ENCODE results near the gene MIB1. TPM values are rescaled to one million over a fixed set of nuclear protein-coding genes. Genes with fewer than 3 reads are reported as not detected.

The MIB1 gene
- total and polyA plus RNA-seq, 2 experiments from 2014 or later, result 8.3 to 62.3 TPM

DNA sequence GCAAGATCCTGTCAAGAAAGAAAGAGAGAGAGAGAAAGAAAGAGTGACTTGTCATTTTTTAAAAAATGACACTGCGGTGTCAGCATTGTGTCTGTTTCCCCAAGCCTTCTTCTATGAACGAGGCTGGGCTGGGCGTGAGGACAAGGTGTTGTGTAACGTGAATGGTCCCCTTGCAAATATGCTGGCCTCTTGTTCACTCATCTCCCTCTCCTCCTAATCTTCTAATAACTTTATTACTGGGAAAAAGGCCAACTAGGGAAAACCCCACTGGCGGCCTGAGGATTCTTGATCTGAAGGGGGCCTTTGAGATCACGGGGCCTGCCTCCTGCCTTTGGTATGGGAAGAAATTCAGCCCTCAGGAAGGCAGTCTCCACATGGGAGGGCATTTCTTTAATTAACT, 163.1 kb downstream of the MIB1 start:
- Histone ChIP-seq H3K4me3 (no peak overlapping the region), H3K27me3 (no peaks in the 10 kb centered on the region), H3K27ac (no peak overlapping the region), H3K4me1 (ENCODE audit: insufficient read depth) (peaks cover 22% of the 10 kb centered on the region), H2AFZ (no peak overlapping the region), H3K9me3 (ENCODE audit: low read depth) (no peaks in the 10 kb centered on the region), H3K36me3 (replicated peaks; ENCODE audit: insufficient read depth, low read depth) (no peaks in the 10 kb centered on the region), H4K20me1 (ENCODE audit: insufficient read depth, poor library complexity, severe bottlenecking) (no peaks in the 10 kb centered on the region), H3K4me2 (no peak overlapping the region), H3K9me2 (replicated peaks; ENCODE audit: insufficient read depth) (no peaks in the 10 kb centered on the region), H3K79me2 (peaks cover 2% of the 10 kb centered on the region)
- 51% methylated on average over 6 of the region's 6 CpGs for WGBS (ENCODE audit: low lambda C conversion rate, missing lambda C conversion rate)
- TF ChIP-seq EZH2phosphoT487 (IDR thresholded peaks at IDR 0.05; ENCODE audit: low read depth, severe bottlenecking, unreplicated experiment) (no peak), EZH2 (IDR thresholded peaks at IDR 0.05; ENCODE audit: borderline replicate concordance) (no peak), CTCF (IDR thresholded peaks at IDR 0.05; ENCODE audit: poor library complexity) (no peak)
- peak; percentile 52 for DNase-seq (ENCODE audit: low spot score)

- no peaks in the 10 kb centered on the region for H3K27me3 ChIP-seq
- WGBS (ENCODE audit: low lambda C conversion rate, missing lambda C conversion rate), result 60% methylated on average over 6 of the region's 6 CpGs
- TF ChIP-seq EZH2phosphoT487 (IDR thresholded peaks at IDR 0.05; ENCODE audit: low read depth, severe bottlenecking, unreplicated experiment) (no peak), EZH2 (IDR thresholded peaks at IDR 0.05; ENCODE audit: borderline replicate concordance) (no peak), CTCF (IDR thresholded peaks at IDR 0.05; ENCODE audit: poor library complexity) (no peak)
- DNase-seq (ENCODE audit: low spot score), result peak; percentile 42
- no peak overlapping the region for H3K4me3 ChIP-seq
- H3K9me3 ChIP-seq (ENCODE audit: low read depth), result no peaks in the 10 kb centered on the region
- no peaks in the 10 kb centered on the region for H3K9me2 ChIP-seq (replicated peaks; ENCODE audit: insufficient read depth)
- H4K20me1 ChIP-seq (ENCODE audit: insufficient read depth, poor library complexity, severe bottlenecking), result no peaks in the 10 kb centered on the region
- H3K4me1 ChIP-seq (ENCODE audit: insufficient read depth), result peaks cover 22% of the 10 kb centered on the region
- H3K36me3 ChIP-seq (replicated peaks; ENCODE audit: insufficient read depth, low read depth), result no peaks in the 10 kb centered on the region
- H2AFZ ChIP-seq, result no peak overlapping the region
- H3K27ac ChIP-seq, result no peak overlapping the region
- H3K79me2 ChIP-seq, result no peaks in the 10 kb centered on the region
- peak overlapping the region; percentile 33 for H3K4me2 ChIP-seq
Measured at GRCh38 chr18:21904856-21905255, 164.3 kb downstream of the MIB1 start.

DNA sequence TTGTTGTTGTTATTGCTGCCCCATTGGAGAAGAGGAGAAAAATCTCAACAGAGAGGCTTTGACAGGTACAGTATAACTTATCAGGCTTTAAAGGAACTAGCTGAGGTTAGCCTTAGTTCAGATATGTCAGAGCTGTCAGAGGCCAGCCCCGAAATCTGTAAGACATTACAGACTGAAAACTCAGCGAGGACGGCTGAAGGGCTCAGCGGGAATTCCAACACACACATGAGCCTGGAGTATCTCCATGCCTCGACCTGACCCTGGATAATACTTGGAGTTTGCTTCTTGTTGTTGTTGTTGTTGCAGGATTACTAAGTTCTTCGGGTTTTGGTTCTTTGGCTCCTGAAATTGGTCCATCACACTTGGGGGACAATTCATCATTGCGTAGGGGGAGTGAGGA, 166.9 kb downstream of the MIB1 start:
- DNase-seq (ENCODE audit: low spot score), result no peak
- Histone ChIP-seq H3K36me3 (replicated peaks; ENCODE audit: insufficient read depth, low read depth) (no peaks in the 10 kb centered on the region), H3K9me3 (ENCODE audit: low read depth) (no peaks in the 10 kb centered on the region), H3K27me3 (no peaks in the 10 kb centered on the region), H4K20me1 (ENCODE audit: insufficient read depth, poor library complexity, severe bottlenecking) (no peaks in the 10 kb centered on the region), H3K4me1 (ENCODE audit: insufficient read depth) (peaks cover 16% of the 10 kb centered on the region), H3K9me2 (replicated peaks; ENCODE audit: insufficient read depth) (no peaks in the 10 kb centered on the region), H2AFZ (no peak overlapping the region), H3K4me2 (no peak overlapping the region), H3K79me2 (no peaks in the 10 kb centered on the region), H3K27ac (no peak overlapping the region), H3K4me3 (no peak overlapping the region)
- WGBS (ENCODE audit: low lambda C conversion rate, missing lambda C conversion rate), result 56% methylated on average over 7 of the region's 7 CpGs
- TF ChIP-seq EZH2phosphoT487 (IDR thresholded peaks at IDR 0.05; ENCODE audit: low read depth, severe bottlenecking, unreplicated experiment), result no peak
- no peak for TF ChIP-seq EZH2 (IDR thresholded peaks at IDR 0.05; ENCODE audit: borderline replicate concordance)
- no peak for TF ChIP-seq CTCF (IDR thresholded peaks at IDR 0.05; ENCODE audit: poor library complexity)

DNA sequence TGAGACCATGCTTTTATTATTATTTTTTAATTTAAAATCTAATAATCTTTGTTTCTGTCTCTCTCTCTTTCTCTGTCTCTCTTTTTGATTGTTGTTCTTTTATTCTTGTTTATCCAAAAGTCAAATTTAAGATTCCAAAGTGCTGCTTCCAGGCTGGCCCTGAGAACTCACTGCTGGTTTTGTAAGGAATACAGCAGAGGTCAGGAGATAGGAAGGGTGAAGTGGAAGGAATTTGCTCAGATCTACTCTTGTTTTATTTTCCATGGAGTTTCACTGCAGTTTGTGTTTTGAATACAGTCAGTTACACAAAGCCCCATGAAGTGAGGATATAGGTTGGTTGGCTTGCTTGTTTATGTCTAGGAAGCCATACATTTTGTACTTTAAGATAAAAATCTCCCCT, 168.1 kb downstream of the MIB1 start:
- no peaks in the 10 kb centered on the region for H3K36me3 ChIP-seq (replicated peaks; ENCODE audit: insufficient read depth, low read depth)

More for the DNA sequence above, 168.1 kb downstream of the MIB1 start:
- Histone ChIP-seq H3K9me3 (ENCODE audit: low read depth) (no peaks in the 10 kb centered on the region), H3K4me2 (no peak overlapping the region), H3K4me3 (no peak overlapping the region), H3K27me3 (no peaks in the 10 kb centered on the region), H3K27ac (no peak overlapping the region), H3K79me2 (no peaks in the 10 kb centered on the region), H3K9me2 (replicated peaks; ENCODE audit: insufficient read depth) (no peaks in the 10 kb centered on the region), H2AFZ (no peak overlapping the region), H4K20me1 (ENCODE audit: insufficient read depth, poor library complexity, severe bottlenecking) (no peaks in the 10 kb centered on the region), H3K4me1 (ENCODE audit: insufficient read depth) (peaks cover 25% of the 10 kb centered on the region)
- DNase-seq (ENCODE audit: low spot score), result no peak
- TF ChIP-seq EZH2 (IDR thresholded peaks at IDR 0.05; ENCODE audit: borderline replicate concordance), result no peak
- no peak for TF ChIP-seq CTCF (IDR thresholded peaks at IDR 0.05; ENCODE audit: poor library complexity)
- no peak for TF ChIP-seq EZH2phosphoT487 (IDR thresholded peaks at IDR 0.05; ENCODE audit: low read depth, severe bottlenecking, unreplicated experiment)

All from hepatocyte (in vitro differentiated cells).